Retina (tissue), 1 donor: ENCODE data around the gene PIK3R5.
"Not testable (repeated sequence)": the region's sequence is repeated elsewhere in the genome, so short reads cannot be mapped to it uniquely, and the experiment has no call there.

Experiments
- DNase-seq: peaks from one replicate; pipeline ENCODE4 v3.0.0-alpha.2; 2016

Gene PIK3R5

DNA sequence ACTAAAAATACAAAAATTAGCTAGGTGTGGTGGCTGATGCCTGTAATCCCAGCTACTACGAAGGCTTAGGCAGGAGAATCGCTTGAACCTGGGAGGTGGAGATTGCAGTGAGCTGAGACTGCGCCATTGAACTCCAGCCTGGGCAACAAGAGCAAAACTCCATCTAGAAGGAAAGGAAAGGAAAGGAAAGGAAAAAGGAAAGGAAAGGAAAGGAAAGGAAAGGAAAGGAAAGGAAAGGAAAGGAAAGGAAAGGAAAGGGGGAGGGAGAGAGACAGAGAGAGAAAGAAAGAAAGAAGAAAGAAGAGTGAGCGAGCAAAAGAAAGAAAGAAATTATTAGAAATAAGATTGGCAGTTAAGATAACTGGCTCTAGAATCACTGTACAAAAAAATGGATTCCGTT lies 18.7 kb upstream of the PIK3R5 start:
- not testable (repeated sequence) for DNase-seq

DNA sequence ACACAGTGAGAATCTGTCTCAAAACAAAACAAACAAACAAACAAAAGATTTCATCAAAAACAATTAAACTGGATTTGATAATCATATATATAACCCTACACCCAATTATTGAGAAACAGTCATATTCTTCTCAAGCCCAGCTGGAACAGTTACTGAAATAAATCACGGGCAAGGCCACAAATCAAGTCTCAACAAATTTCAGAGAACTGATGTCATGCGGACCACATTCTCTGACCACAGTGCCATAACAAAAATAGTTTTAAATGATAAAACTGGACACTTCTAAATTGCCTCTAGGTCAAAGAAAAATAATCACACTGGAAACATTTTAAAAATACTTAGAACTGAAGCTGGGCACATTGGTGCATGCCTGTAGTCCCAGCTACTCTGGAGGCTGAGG lies 15.9 kb upstream of the PIK3R5 start:
- DNase-seq = no peak

DNA sequence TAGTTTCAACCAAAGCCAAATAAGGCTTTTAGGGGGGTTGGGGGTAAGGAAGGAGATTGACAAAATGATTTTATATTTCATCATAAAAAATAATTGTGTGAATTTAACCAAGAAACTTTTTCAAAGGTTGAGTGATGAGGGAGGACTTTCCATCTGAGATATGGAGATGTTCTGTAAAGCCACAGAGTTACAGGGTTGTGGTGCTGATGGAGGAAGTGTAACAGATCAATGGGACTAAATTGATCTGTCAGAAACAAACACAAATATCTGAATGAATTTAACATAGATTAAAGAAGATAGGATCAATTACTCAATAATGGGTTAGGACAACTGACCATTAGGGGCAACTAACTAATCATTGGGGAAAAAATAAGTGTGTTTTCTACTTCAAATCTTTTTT lies 14.2 kb upstream of the PIK3R5 start:
- no peak for DNase-seq

DNA sequence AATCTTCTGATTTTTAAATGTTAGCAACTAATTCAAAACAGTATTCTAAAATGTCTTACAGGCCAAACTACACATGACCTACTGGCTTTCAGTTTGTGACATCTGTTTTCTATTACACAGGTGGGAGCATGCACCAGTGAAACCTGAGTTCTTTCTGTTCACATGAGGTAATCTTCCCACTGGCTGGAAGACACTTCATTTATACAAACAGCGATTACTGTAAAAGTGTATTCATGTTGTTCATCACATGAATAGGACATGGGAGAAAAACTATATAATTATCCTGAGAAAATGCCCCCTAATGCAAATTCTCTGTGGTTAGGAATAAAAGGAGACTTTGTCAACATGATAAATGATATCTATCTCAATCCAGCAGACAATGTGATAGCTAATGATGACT lies 11.1 kb upstream of the PIK3R5 start:
- no peak for DNase-seq

DNA sequence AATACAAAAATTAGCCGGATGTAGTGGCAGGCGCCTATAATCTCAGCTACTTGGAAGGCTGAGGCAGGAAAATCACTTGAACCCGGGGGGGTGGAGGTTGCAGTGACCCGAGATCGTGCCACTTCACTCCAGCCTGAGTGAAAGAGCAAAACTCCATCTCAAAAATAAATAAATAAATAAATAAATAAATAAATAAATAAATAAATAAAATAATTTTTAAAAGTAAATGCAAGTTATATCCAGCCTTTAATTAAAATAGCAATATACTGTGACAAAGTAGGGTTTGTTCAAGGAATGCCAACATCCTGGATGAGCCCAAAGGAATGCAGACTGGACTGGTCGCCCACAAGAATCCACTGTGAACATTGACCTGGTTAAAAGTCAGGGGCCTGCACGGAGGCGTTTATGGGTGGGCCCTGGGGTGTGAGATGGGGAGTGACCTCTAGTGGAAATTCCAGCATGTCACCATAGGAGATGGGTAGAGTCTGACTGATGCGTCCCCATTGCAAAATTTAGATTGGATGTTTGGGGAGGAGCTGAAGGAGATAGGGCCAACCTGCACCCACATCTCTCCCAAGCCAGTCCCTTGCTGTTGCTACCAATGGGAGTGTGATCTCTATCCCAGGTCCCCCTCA lies 9.7 kb upstream of the PIK3R5 start:
- DNase-seq = no peak

DNA sequence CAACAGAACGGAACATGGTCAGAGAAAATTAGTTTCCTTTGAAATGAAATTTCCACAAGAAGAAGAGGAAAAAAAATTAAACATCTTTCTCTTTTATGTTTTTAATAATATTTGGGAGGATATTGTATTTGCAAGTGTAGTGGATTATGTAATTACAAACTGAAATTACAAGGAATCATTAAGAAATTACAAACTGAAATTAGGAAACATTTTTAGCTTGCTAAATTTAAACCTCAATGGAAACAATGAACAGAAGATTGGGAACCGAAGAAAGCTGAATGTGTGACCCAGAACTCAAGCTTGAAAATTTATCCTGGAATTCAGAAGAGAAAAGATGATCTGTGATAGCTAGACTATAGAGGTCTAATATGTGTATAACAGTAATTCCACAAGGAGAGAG lies 4.4 kb upstream of the PIK3R5 start:
- DNase-seq = no peak

DNA sequence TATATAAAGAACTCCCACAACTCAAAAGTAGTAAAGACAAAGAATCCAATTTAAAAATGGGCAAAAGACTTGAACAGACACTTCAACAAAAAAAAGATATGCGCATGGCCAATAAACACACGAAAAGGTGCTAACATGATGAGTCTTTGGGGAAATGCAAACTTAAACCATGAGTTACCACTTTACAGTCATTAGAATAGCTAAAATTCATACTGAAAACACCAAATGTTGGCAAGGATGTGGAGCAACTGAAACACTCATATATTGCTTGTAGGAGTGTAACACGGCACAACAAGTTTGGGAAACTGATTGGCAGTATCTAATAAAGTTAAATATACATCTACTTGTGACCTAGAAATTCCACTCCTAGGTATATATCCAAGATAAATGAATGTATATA lies 3.0 kb upstream of the PIK3R5 start:
- DNase-seq = no peak

DNA sequence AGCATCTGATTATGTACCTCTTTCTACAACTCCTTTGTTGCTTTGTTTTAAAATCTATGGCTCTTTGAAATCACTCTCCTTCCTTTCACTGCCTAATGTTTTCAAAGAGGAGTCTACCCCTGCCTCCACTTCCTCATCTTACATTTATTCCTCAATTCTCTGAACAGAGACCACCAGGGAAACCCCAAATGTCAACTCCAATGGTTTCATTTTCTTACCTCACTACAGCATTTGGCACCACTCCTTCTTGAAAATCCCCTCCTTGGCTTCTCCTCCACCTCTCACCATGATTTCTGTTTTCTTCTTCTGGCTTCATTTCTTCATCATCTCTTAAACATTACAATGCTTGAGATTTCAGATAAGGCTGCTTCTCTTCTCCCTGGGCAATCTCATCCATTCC lies 2.4 kb upstream of the PIK3R5 start:
- DNase-seq = no peak

DNA sequence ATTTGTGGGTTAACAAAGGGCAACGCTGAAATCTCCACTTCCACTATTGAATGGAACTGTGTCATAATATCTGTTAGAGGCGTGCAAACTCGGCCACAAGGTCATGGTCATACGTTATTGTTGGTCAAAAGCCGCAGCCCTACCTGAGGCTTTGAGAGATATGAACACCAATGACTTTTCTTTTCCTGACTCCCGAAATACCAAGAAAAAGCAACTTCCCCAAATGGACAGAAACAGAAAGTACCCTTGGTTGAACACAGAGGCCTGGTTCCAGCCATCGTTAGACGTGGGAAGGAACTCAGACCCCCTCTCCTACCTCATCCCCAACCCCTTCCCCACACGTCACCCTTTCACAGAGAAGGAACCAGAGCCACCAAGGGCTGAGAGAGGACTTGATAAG lies 1.4 kb upstream of the PIK3R5 start:
- no peak for DNase-seq

DNA sequence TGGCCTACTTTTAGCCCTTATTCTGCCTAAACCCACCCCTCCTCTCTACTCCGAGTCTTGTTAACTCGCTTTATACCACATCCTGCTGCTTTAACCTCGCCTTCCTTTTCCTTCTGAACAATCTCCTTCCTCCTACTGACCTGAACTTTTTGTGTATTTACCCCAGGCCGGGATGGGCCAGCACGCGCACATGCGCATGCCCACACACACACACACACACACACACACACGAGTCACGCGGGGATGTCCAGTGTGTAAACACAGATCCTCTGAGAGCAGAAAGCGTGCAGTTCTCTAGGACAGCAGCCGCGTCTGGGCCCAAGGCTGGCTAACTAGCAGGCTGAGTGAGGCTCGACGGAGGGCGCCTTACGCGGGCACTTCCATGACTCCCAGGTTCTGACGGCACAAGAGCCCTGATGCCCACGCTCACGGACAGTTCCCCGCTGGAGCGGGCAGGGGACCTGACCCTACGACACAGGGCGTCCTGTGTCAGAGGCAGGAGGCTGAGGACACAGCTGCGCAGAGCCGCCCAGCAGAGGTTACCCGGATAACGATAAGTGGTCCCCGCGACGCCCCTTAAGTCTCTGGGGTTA lies 610 bp downstream of the PIK3R5 start:
- peak; percentile 8 for DNase-seq

DNA sequence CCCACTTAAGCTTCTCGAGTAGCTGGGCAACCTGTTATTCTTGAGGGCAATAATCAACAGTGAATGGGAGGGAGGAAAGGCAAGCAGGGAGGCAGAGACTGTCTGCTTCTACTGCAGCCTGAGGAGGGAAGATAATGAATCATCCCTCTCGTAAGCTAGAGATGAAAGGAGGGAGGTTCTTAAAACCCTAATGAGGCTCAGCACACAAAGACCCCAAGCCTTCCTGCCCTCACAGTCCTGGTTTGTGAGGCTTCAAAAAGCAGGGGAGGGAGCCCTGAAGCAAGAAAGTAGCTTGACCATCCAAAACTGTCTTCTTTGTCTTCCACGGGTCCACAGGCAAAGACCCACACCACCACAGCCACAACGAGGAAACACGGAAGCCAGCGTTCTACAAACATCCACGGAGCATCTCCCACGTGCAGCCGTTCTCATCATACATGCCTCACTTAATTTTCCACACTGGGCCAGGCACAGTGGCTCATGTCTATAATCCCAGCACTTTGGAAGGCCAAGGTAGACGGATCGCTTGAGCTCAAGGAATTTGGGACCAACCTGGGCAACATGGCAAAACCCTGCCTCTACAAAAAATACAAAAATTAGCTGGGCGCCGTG lies 1.8 kb downstream of the PIK3R5 start:
- DNase-seq = no peak

DNA sequence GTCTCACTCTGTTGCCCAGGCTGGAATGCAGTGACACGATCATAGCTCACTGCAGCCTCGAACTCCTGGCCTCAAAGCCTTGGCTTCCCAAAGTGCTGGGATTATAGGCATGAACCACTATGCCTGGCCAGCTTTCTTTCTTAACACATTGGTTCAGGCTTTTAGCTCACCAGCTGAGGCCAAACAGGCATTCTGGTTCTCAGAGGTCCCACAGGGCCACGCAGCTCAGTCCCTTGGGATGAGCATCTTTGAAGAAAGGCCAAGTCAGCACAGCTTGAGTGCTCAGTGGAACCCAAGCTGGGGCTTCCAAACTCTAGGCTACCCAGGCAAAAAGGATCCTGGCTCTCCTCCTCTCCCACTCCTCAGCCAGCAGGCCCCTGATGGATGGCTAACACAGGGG lies 2.5 kb downstream of the PIK3R5 start:
- no peak for DNase-seq

DNA sequence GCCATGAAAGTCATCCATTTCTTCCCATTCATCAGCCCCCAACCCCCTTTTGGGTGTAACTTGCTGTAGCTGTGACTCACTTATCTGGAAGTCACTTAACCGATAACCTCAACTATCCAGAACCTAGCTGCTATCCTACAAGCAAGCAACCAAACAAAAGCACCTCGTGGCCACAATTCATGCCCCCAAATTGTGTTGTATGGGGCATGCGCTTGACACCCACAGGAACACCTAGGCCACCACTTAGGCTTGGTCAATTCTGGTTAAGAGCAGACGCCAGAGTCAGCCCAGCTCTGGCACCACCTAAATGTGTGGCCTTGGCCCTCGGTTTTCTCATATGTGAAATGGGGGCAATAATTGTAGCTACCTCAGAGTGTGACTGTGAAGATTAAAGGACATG lies 3.7 kb downstream of the PIK3R5 start:
- DNase-seq = no peak

DNA sequence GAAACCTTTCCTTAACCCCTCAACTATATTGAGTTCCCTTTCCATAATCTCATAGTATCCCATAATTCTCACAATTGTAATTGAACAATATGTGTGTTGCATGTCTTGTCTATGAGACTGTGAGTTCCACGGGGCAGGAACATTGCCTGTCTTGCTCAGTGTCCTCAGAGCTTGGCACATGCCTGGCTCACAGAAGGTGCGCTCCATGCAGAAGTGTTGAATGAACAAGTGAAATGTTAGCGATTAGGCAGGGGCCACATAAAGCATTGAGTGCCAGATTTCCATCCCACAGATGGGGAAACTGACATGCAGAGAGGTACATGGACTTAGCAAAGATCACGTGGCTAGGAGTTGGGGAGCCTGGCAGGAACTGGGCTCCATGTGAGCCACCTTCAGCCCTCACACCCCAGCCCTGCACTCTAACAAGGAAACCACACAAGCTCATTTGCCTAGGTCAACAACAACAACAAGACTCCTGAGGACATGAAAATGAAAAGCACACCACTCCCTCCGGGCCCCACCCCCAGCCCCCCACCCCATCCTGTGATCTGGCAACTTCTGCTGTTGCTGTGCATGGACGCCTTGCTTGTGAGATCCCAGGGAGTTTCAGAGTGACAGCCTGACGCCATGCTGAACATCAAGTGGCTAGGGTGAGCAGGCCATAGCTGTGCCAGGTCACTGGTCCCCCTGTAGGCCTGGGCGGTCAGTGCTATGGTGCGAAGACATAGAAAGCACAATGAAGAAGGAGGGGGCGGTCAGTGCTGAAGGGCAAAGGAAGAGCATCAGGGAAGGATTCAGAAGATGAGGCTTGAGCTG lies 5.0 kb downstream of the PIK3R5 start:
- no peak for DNase-seq

DNA sequence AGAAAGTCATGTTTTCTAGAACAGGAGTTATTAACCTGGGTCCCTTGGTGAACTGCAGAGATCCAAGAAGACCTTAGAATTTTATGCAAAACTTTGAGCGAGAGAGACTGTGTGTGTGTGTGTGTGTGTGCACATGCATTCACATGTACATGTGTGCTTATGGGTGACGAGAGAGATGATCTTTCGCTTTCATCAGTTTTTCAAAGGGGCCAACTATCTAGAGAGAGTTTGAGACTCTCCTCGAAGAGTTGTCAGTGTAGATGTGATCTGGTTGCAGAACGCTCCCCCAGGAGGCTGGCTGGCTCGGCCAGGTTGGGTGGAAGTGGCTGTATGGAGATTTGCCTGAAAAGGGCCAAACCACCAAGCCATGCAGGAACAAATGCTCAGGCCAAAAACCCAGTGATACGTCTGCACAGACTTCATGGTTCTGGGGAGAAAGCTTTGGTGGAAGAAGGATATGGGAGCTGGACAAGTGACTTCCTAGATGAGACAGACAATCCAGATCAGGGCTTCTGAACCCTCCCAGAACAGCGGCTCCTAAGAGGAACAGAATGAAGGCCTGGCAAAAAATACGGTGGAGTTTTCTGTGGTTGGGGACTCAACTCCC lies 6.1 kb downstream of the PIK3R5 start:
- DNase-seq = no peak

DNA sequence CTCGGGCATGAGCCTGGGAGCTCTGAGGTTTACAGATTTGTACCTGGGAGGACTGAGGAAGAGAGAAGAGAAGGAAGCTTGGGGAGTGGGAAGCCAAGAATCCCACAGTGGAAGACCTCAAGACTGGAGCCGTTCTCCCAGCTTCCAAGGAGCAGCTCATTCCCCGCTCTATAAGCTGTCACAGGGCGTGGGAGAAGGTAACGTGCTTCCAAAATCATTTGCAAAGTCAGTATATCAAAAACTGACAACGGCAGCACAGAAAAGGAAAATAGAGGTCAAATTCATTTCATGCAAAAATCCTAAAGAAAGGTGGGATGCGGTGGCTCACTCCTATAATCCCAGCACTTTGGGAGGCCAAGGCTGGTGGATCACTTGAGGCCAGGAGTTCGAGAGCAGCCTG lies 7.8 kb downstream of the PIK3R5 start:
- DNase-seq = no peak

DNA sequence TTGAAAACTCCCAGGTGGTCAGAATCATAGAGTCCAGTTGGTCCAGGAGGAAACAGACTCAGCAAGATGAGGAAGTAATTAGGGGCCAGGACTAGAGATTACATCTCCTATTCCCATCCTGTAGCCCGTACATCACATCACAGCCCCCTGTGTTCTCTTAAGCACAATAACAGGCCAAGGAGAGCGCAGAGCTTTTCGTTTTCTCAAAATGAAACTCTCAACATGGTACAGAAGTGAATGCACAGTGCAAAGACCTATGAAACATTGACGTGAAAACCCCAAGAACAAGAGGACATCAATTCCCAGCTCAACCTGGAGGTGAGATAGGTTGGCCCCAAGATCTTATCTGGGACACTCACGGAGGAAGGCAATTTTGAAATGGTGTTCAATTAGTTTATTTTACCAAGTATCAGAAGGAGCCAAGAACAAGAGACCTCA lies 9.0 kb downstream of the PIK3R5 start:
- DNase-seq = no peak

DNA sequence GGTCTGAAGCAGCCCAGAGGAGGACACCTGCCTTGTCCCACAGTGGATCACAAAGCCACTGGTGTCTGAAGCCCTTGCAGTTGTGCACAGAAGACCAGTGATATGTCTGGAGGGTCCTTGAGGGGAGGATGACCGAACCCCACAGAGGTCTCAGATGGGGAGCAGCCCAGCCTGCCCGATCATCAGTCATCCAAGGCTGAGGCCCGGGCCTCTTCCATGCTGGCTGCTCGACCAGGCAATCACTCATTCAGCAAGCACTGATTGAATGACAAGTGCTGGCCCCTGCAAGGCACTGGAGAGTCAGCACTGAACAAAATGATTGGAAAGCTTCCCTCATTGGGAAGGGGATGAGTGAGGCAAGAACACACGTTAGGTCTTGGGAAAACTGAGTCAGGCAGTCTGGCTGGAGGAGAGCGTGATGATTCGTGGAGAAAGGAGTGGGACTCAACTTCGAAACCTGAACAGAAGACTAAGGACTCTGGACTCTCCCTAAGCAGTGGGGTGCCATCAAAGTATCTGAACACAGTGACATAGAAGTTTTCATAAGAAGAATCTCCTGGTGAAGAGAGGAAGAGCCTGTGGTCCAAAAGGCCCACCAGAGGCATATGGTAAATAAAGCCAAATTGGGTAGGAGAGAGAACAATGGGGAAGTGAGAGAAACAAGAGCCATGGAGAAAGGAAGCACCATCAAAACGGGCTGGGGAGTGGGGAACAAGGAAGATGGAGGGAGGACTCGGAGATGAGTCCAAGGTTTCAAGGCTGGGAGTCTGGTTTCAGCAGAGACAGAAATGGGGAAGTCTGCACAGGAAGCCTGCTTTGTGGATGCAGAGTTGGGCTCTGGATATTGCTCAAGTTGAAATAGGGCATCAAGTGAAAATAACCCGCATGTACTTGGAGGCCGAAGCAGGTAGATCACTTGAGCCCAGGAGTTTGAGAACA lies 10.2 kb downstream of the PIK3R5 start:
- DNase-seq = no peak

DNA sequence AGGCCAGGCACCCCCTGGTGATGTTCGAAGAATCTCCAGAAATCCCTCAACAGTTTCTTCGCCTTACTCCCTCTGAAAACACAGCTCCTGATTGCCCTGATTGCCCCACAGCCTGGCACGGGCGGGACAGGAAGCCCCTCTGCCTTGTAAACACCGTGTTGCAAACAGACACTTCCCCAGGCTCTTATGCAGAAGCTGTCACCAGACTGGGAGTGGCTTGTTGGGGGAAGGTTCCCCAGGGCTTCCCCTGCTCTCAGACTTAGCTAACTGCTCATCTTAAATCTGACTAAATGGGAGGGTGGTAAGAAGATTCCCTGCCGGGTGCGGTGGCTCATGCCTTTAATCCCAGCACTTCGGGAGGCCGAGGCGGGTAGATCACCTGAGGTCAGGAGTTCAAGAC lies 11.2 kb downstream of the PIK3R5 start:
- no peak for DNase-seq

DNA sequence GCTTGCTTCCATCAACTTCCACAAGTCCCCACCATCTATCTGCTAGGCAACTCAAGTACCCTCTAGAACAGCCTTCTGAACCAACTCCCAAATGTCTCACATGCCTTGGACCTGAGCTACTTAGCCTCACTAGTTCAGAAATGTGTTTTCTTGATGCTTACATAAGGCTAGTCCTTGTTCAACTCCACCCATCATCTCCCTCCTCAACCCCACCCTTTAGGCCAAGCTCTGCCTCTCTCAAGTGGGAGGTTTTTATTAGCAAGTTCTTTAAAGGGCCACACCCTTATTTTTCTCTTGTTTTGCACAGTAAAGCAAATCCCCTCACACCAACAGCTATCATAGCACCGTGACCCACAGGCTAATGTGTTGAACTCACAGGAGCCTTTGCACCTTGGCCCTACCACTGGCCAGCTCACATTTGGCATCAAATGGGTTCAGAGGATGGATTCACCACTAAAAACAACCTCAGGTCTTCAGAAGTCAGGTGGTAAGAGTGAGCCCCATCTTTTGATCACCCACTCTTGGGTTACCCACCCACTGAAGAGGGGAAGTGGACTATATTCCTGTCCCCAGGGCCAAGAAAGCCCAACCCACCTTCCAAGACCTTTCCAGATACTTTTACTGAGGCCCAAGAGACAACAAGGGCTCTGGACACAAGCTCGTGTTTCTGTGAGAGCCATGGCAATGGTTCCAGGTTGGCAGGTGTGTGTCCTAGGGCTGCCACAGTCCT lies 12.2 kb downstream of the PIK3R5 start:
- DNase-seq = no peak

DNA sequence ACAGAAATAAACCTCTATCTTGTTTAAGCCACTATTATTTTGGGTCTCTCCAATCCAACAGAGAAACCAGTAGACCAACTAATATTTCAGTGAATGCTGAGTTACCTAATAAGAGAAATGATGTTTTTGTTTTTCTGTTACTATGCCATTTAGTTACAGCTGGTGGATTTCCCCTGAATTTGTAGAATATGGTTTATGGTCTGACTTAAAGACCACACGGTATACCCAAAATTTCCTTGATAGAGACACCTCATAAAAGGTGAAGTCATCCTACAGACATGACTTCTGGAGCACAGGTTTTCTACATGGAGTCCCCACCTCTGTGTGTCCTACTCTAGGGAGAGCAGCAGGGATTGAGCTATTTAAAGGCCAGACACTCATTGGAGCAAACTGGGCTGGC lies 13.3 kb downstream of the PIK3R5 start:
- DNase-seq = no peak

DNA sequence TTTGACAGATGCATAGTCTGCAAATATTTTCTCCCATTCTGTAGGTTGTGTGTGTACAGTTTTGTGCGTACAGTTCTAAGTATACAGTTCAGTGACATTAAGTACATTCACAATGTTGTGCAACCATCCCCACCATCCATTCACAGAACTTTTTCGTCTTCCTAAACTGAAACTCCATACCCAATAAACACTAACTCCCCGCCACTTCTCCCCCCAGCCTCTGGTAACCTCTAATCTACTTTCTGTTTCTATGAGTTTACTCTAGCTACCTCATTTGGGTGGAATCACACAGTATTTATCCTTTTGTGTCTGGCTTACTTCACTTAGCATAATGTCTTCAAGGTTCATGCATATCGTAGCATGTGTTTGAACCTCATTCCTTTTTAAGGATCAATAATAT lies 14.3 kb downstream of the PIK3R5 start:
- DNase-seq = no peak
